Measurements from ENCODE around the gene DSG4. TPM values are rescaled to one million over a fixed set of nuclear protein-coding genes. Genes with fewer than 3 reads are reported as not detected.

The DSG4 gene
- total RNA-seq, 4 donors from 2014 or later = not detected

DNA sequence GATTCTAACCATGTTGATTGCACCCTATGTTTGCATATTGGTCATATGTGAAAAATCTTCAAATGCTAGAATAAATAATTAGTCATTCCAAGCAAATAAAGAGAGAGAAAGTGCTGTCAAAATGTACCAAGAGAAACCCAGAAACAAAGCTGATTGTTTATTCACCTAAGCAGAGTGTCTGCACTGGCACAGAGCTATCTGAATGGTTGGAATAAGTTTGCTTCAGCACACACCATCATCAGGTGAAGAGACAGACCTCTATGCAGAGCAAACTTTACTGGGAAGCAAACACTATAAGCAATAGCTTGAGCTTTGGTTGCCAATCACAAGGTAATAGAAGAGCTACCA is 25.4 kb downstream of the DSG4 start:
- TF ChIP-seq, protein P1, sequence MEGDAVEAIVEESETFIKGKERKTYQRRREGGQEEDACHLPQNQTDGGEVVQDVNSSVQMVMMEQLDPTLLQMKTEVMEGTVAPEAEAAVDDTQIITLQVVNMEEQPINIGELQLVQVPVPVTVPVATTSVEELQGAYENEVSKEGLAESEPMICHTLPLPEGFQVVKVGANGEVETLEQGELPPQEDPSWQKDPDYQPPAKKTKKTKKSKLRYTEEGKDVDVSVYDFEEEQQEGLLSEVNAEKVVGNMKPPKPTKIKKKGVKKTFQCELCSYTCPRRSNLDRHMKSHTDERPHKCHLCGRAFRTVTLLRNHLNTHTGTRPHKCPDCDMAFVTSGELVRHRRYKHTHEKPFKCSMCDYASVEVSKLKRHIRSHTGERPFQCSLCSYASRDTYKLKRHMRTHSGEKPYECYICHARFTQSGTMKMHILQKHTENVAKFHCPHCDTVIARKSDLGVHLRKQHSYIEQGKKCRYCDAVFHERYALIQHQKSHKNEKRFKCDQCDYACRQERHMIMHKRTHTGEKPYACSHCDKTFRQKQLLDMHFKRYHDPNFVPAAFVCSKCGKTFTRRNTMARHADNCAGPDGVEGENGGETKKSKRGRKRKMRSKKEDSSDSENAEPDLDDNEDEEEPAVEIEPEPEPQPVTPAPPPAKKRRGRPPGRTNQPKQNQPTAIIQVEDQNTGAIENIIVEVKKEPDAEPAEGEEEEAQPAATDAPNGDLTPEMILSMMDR (IDR thresholded peaks at IDR 0.05 in 4 of 5, conservative IDR thresholded peaks at IDR 0.05 in 1 of 5) = no peak
- TF ChIP-seq POLR2A (IDR thresholded peaks at IDR 0.05) = no peak
- Histone ChIP-seq H3K4me1 (peaks cover 0 to 3% of the 10 kb centered on the region in 2 donors), H3K27ac (no peak overlapping the region), H3K27me3 (no peaks in the 10 kb centered on the region), H3K36me3 (no peaks in the 10 kb centered on the region), H3K4me3 (no peak overlapping the region), H3K9me3 (no peaks in the 10 kb centered on the region)
- in situ Hi-C loops (cut with MboI; ENCODE audit: low sequenced_read_pairs in 4 of 4) = no loop called here
- no peak for DNase-seq
- no peak for ATAC-seq
- intact Hi-C loops (cut with DNase I; ENCODE audit: low total_unique reads) = no loop called here

DNA sequence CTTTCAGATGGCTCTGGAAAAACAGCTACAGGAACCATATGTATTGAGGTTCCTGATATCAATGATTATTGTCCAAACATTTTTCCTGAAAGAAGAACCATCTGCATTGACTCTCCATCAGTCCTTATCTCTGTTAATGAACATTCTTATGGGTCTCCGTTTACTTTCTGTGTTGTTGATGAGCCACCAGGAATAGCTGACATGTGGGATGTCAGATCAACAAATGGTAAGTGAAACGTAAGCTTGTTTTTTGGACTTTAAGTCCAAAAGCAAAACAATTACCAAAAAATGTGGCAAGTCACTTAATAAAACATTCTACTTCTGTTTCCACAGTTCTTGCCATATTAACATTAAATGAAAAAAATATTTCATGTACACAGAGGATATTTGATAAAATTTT is 26.8 kb downstream of the DSG4 start:
- peaks cover 0 to 3% of the 10 kb centered on the region in 2 donors for H3K4me1 ChIP-seq
- DNase-seq = no peak
- in situ Hi-C loops (cut with MboI; ENCODE audit: low sequenced_read_pairs in 4 of 4) = no loop called here
- no peak for ATAC-seq
- H3K9me3 ChIP-seq = no peaks in the 10 kb centered on the region
- H3K27ac ChIP-seq = no peak overlapping the region
- H3K36me3 ChIP-seq = no peaks in the 10 kb centered on the region
- no peak for TF ChIP-seq POLR2A (IDR thresholded peaks at IDR 0.05)
- TF ChIP-seq, protein P1 (IDR thresholded peaks at IDR 0.05 in 4 of 5, conservative IDR thresholded peaks at IDR 0.05 in 1 of 5) = no peak
- intact Hi-C loops (cut with DNase I; ENCODE audit: low total_unique reads) = no loop called here
- H3K4me3 ChIP-seq = no peak overlapping the region
- H3K27me3 ChIP-seq = no peaks in the 10 kb centered on the region

DNA sequence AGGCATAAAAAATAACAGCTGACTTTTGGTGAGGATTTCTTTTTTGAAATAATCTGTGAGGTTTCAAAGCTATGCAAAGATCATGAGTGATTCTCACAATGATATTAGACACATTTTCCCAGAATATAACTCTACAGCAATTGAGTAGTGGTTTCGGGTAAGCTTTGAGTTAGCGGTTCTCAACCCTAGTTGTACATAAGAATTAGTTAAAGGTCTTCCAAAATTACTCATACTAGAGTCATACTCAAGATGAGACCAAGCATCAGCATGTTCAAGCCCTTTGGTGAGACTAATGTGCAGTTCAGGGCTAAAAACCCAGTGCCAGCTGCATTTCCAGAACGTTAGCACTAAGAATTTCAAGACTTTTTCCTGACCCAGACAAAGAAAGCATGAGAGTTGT is 31.1 kb downstream of the DSG4 start:
- Histone ChIP-seq H3K4me1 (no peaks in the 10 kb centered on the region), H3K9me3 (no peaks in the 10 kb centered on the region), H3K36me3 (no peaks in the 10 kb centered on the region), H3K27me3 (no peaks in the 10 kb centered on the region), H3K27ac (no peak overlapping the region), H3K4me3 (no peak overlapping the region)
- DNase-seq = no peak
- no peak for ATAC-seq
- no peak for TF ChIP-seq POLR2A (IDR thresholded peaks at IDR 0.05)
- TF ChIP-seq, protein P1 (IDR thresholded peaks at IDR 0.05 in 4 of 5, conservative IDR thresholded peaks at IDR 0.05 in 1 of 5) = no peak
- in situ Hi-C loops (cut with MboI; ENCODE audit: low sequenced_read_pairs in 4 of 4) = no loop called here
- intact Hi-C loops (cut with DNase I; ENCODE audit: low total_unique reads) = no loop called here

DNA sequence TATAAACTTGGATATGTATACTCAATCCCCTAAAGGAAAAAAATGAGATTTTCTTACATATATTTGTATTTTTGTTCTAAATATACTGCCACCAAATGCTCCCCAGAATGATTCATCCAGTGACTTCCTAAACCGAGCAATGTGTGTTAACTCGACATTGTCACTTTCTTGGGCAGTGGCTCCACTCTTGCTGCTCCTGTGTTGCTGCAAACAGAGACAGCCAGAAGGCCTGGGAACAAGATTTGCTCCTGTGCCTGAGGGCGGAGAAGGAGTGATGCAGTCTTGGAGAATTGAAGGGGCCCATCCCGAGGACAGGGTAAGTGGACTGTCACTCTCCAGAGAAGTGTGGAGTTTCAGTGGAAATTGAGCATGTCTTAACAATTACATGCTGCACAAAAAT is 32.7 kb downstream of the DSG4 start:
- H3K4me3 ChIP-seq = no peak overlapping the region
- ATAC-seq = no peak
- no peaks in the 10 kb centered on the region for H3K27me3 ChIP-seq
- H3K27ac ChIP-seq = no peak overlapping the region
- in situ Hi-C loops (cut with MboI; ENCODE audit: low sequenced_read_pairs in 4 of 4) (no loop called here), intact Hi-C loops (cut with DNase I; ENCODE audit: low total_unique reads) (no loop called here)
- no peak for DNase-seq
- no peaks in the 10 kb centered on the region for H3K36me3 ChIP-seq
- TF ChIP-seq, protein P1 (IDR thresholded peaks at IDR 0.05 in 4 of 5, conservative IDR thresholded peaks at IDR 0.05 in 1 of 5) = no peak
- TF ChIP-seq POLR2A (IDR thresholded peaks at IDR 0.05) = no peak
- no peaks in the 10 kb centered on the region for H3K9me3 ChIP-seq
- H3K4me1 ChIP-seq = no peaks in the 10 kb centered on the region

DNA sequence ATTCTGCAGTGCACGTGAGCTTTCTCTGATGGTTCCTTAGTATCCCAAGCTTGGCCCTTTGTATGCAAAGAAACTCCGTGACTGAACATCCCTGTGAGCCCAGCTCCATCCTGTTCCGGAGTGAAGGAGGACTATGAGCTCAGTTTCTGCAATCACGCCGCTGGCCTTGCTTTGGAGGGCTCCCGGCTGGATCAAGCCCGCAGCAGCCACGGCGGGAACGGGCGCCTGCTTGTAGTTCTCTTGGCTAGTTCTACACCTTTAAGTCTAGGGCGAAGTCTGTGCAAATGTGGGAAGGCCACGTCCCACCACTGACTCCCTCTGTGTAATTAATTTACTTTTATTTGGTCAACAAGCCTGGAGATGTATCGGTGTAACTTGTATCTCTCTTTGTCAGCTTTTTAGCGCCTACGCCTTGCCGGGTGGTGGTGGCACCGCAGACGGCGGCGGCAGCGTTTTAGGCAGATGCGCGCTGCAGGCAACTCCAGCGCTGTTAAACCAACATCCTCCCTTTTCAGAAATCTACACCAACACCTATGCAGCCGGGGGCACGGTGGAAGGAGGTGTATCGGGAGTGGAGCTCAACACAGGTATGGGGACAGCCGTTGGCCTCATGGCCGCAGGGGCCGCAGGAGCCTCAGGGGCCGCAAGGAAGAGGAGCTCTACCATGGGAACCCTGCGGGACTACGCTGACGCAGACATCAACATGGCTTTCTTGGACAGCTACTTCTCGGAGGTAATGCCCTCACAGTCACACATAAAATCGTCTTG is 34.3 kb downstream of the DSG4 start:
- Histone ChIP-seq H3K4me3 (no peak overlapping the region), H3K27me3 (no peaks in the 10 kb centered on the region), H3K27ac (no peak overlapping the region), H3K36me3 (no peaks in the 10 kb centered on the region), H3K4me1 (no peaks in the 10 kb centered on the region), H3K9me3 (no peaks in the 10 kb centered on the region)
- DNase-seq (no peak), ATAC-seq (no peak)
- intact Hi-C loops (cut with DNase I; ENCODE audit: low total_unique reads) (no loop called here), in situ Hi-C loops (cut with MboI; ENCODE audit: low sequenced_read_pairs in 4 of 4) (no loop called here)
- TF ChIP-seq POLR2A (IDR thresholded peaks at IDR 0.05) = no peak
- TF ChIP-seq, protein P1 (IDR thresholded peaks at IDR 0.05 in 4 of 5, conservative IDR thresholded peaks at IDR 0.05 in 1 of 5) = no peak
